ENCODE results near the gene SCARF2.
"Not testable (repeated sequence)": the region's sequence is repeated elsewhere in the genome, so short reads cannot be mapped to it uniquely, and the experiment has no call there.

Gene SCARF2

GRCh38 chr22:20429254-20430100 lies 8.1 kb downstream of the SCARF2 start:
- in situ Hi-C loops (cut with MboI; ENCODE audit: low sequenced_read_pairs) = no loop called here

- in situ Hi-C loops (cut with MboI; ENCODE audit: low sequenced_read_pairs) = no loop called here
Measured at GRCh38 chr22:20428496-20429253, 8.9 kb downstream of the SCARF2 start.

GRCh38 chr22:20427945-20428417 lies 9.6 kb downstream of the SCARF2 start:
- in situ Hi-C loops (cut with MboI; ENCODE audit: low sequenced_read_pairs) = no loop called here

- in situ Hi-C loops (cut with MboI; ENCODE audit: low sequenced_read_pairs) = no loop called here
Measured at GRCh38 chr22:20427104-20427944, 10.3 kb downstream of the SCARF2 start.

- in situ Hi-C loops (cut with MboI; ENCODE audit: low sequenced_read_pairs) = no loop called here
Measured at GRCh38 chr22:20426259-20426615, 11.4 kb downstream of the SCARF2 start.

- in situ Hi-C loops (cut with MboI; ENCODE audit: low sequenced_read_pairs) = no loop called here
Measured at GRCh38 chr22:20425566-20426258, 11.9 kb downstream of the SCARF2 start.

- in situ Hi-C loops (cut with MboI; ENCODE audit: low sequenced_read_pairs) = no loop called here
Measured at GRCh38 chr22:20424932-20425565, 12.6 kb downstream of the SCARF2 start.

- in situ Hi-C loops (cut with MboI; ENCODE audit: low sequenced_read_pairs) = no loop called here
Measured at GRCh38 chr22:20424568-20424931, 13.1 kb downstream of the SCARF2 start.

GRCh38 chr22:20423906-20424551 lies 13.6 kb downstream of the SCARF2 start:
- in situ Hi-C loops (cut with MboI; ENCODE audit: low sequenced_read_pairs) = no loop called here

GRCh38 chr22:20423008-20423905 lies 14.4 kb downstream of the SCARF2 start:
- in situ Hi-C loops (cut with MboI; ENCODE audit: low sequenced_read_pairs) = no loop called here

GRCh38 chr22:20422271-20423007 lies 15.2 kb downstream of the SCARF2 start:
- in situ Hi-C loops (cut with MboI; ENCODE audit: low sequenced_read_pairs) = no loop called here

GRCh38 chr22:20421507-20421874 lies 16.1 kb downstream of the SCARF2 start:
- in situ Hi-C loops (cut with MboI; ENCODE audit: low sequenced_read_pairs) = no loop called here

GRCh38 chr22:20420157-20420842 lies 17.3 kb downstream of the SCARF2 start:
- in situ Hi-C loops (cut with MboI; ENCODE audit: low sequenced_read_pairs) = no loop called here

GRCh38 chr22:20419664-20419951 lies 18.0 kb downstream of the SCARF2 start:
- in situ Hi-C loops (cut with MboI; ENCODE audit: low sequenced_read_pairs) = no loop called here

GRCh38 chr22:20418211-20418788 lies 19.3 kb downstream of the SCARF2 start:
- in situ Hi-C loops (cut with MboI; ENCODE audit: low sequenced_read_pairs) = no loop called here

- in situ Hi-C loops (cut with MboI; ENCODE audit: low sequenced_read_pairs) = not testable (repeated sequence)
Measured at GRCh38 chr22:20415699-20416098, 21.9 kb downstream of the SCARF2 start.

- in situ Hi-C loops (cut with MboI; ENCODE audit: low sequenced_read_pairs) = not testable (repeated sequence)
Measured at GRCh38 chr22:20415241-20415640, 22.4 kb downstream of the SCARF2 start.
